ENCODE results near the gene SQSTM1. TPM values are rescaled to one million over a fixed set of nuclear protein-coding genes. Genes with fewer than 3 reads are reported as not detected.

Gene SQSTM1
- 108 and 113 TPM in 2 replicates for total RNA-seq

GRCh38 chr5:179820483-179821297 is at the start of gene SQSTM1:
TSS of gene SQSTM1 (plus strand) at chr5:179820905. CDS start at chr5:179820937, 32 bp downstream.

GRCh38 chr5:179793468-179794139 is 27.1 kb upstream of the SQSTM1 start, which contains the start of gene LTC4S:
TSS of gene LTC4S (plus strand) at chr5:179793986. CDS start at chr5:179794081, 95 bp downstream.

GRCh38 chr5:179806250-179807048 is 14.3 kb upstream of the SQSTM1 start, which contains the start of gene MGAT4B:
TSS of gene MGAT4B (minus strand) at chr5:179806866. CDS start at chr5:179806583, 283 bp downstream.

GRCh38 chr5:179858586-179859427 is 38.1 kb downstream of the SQSTM1 start, which contains the start of gene MRNIP:
TSS of gene MRNIP (minus strand) at chr5:179858817. CDS start at chr5:179858796, 21 bp downstream.

Other genes with a start within 250 kb of the SQSTM1 start
- gene HNRNPH1, start 197.2 kb upstream of the SQSTM1 start, total RNA-seq = 274 and 292 TPM in 2 replicates
- gene CBY3, start 139.9 kb upstream of the SQSTM1 start, total RNA-seq = not detected in 2 replicates
- 283 and 325 TPM in 2 replicates for gene CANX, start 121.9 kb upstream of the SQSTM1 start, total RNA-seq
- 9.4 and 14.7 TPM in 2 replicates for gene MAML1, start 88.1 kb upstream of the SQSTM1 start, total RNA-seq
- gene LTC4S, start 26.9 kb upstream of the SQSTM1 start, total RNA-seq = 1.4 and 3.8 TPM in 2 replicates
- gene MGAT4B, start 14.0 kb upstream of the SQSTM1 start, total RNA-seq = 108 and 116 TPM in 2 replicates
- 10.9 and 11.8 TPM in 2 replicates for gene MRNIP, start 37.9 kb downstream of the SQSTM1 start, total RNA-seq
- 47.8 and 63.1 TPM in 2 replicates for gene TBC1D9B, start 87.0 kb downstream of the SQSTM1 start, total RNA-seq